ENCODE data around the gene IREB2. TPM values are rescaled to one million over a fixed set of nuclear protein-coding genes. Genes with fewer than 3 reads are reported as not detected.

The IREB2 gene
- total RNA-seq, 1 donor: 68.1 TPM

GRCh38 chr15:78440375-78441373 is 2.7 kb downstream of the IREB2 start:
- no peaks in the 10 kb centered on the region for H3K9me3 ChIP-seq (ENCODE audit: low read depth, low read length)
- peaks cover 52% of the 10 kb centered on the region for H3K4me1 ChIP-seq (ENCODE audit: insufficient read depth, low read length)
- no peaks in the 10 kb centered on the region for H3K27me3 ChIP-seq (ENCODE audit: insufficient read depth, low read length)
- no peak overlapping the region for H3K4me3 ChIP-seq (ENCODE audit: low read length)

GRCh38 chr15:78444255-78444654 is 6.2 kb downstream of the IREB2 start:
- Histone ChIP-seq H3K4me1 (ENCODE audit: insufficient read depth, low read length) (peaks cover 43% of the 10 kb centered on the region), H3K4me3 (ENCODE audit: low read length) (no peak overlapping the region), H3K9me3 (ENCODE audit: low read depth, low read length) (no peaks in the 10 kb centered on the region), H3K27me3 (ENCODE audit: insufficient read depth, low read length) (no peaks in the 10 kb centered on the region)

GRCh38 chr15:78445875-78446274 is 7.9 kb downstream of the IREB2 start:
- peaks cover 28% of the 10 kb centered on the region for H3K4me1 ChIP-seq (ENCODE audit: insufficient read depth, low read length)
- no peaks in the 10 kb centered on the region for H3K9me3 ChIP-seq (ENCODE audit: low read depth, low read length)
- H3K4me3 ChIP-seq (ENCODE audit: low read length): no peak overlapping the region
- H3K27me3 ChIP-seq (ENCODE audit: insufficient read depth, low read length): no peaks in the 10 kb centered on the region

GRCh38 chr15:78446551-78446950 is 8.5 kb downstream of the IREB2 start:
- H3K27me3 ChIP-seq (ENCODE audit: insufficient read depth, low read length): no peaks in the 10 kb centered on the region
- H3K9me3 ChIP-seq (ENCODE audit: low read depth, low read length): no peaks in the 10 kb centered on the region
- H3K4me3 ChIP-seq (ENCODE audit: low read length): no peak overlapping the region
- peaks cover 28% of the 10 kb centered on the region for H3K4me1 ChIP-seq (ENCODE audit: insufficient read depth, low read length)

DNA sequence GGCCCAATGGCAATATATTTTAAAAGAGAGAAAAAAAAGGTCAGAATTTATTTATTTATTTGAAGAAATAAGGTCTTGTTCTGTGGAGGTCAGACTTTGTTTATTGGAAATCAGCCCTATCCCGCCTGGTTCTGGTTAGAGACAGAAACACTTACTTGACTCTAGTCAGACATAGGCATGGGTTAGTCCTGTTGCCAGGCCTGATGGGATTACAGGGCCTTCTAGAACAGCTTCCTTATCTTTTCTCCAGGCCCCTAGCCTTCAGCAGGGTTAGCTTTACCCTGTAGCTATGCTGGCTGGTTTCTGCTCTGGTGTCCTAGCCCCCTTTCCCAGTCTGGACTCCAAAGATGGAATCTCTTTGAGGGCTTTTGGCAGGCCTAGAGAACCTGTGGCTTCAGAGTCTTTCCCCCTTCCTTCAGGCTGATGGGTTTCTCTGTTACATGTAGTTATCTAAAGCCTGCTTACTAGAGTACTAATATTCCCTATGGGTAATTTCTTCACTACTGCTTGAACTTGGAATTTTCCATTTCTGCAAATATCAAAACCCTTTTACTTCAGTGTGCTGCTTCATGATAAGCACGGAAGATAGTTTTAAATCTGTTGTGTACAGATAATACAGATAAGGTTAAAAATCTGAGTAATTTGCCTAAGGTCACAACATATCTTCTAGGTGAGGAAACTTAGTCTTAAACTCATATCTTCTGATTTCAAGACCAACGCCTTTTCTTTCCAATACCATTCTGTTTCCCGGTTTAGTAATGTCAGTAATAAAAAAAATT is 10.6 kb downstream of the IREB2 start:
- no peaks in the 10 kb centered on the region for H3K9me3 ChIP-seq (ENCODE audit: low read depth, low read length)
- no peaks in the 10 kb centered on the region for H3K27me3 ChIP-seq (ENCODE audit: insufficient read depth, low read length)
- H3K4me1 ChIP-seq (ENCODE audit: insufficient read depth, low read length): peaks cover 37% of the 10 kb centered on the region
- H3K4me3 ChIP-seq (ENCODE audit: low read length): no peak overlapping the region

DNA sequence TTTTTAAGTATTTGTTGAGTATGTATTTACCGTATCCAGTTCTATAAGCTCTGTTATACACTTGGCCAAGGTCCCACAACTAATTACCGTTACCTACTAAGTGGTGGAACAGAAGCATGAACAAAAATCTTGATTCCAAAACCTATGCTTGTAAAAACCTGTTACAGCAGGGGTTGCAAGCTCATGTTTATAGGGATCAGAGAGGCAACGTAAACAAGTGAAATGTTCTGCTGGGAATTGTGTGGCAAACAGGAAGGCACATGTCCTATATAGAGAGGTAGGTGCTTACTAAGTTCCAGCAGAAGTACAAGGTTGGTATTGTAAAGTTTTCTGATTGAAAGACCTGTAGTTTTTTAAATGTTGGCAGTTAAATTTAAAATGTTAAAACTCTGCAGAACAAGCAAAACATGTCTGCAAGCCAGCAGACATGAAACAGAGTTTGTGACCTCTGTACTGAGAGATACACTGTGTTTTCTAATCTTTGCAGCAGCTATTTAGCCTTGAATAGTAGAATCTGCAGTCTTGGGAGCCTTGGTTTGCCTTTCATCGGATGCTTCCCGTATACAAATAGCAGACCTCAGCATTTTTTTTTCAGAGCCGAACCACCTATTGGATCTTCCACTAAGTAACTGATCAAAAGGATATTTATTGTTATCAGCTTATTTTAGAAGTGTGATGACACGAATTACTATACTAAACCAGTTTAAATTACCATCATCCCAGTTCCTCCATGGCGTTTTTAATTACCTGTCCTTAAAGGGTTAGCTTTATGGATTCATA is 11.4 kb downstream of the IREB2 start:
- H3K4me3 ChIP-seq (ENCODE audit: low read length): no peak overlapping the region
- no peaks in the 10 kb centered on the region for H3K27me3 ChIP-seq (ENCODE audit: insufficient read depth, low read length)
- no peaks in the 10 kb centered on the region for H3K9me3 ChIP-seq (ENCODE audit: low read depth, low read length)
- H3K4me1 ChIP-seq (ENCODE audit: insufficient read depth, low read length): peaks cover 38% of the 10 kb centered on the region

DNA sequence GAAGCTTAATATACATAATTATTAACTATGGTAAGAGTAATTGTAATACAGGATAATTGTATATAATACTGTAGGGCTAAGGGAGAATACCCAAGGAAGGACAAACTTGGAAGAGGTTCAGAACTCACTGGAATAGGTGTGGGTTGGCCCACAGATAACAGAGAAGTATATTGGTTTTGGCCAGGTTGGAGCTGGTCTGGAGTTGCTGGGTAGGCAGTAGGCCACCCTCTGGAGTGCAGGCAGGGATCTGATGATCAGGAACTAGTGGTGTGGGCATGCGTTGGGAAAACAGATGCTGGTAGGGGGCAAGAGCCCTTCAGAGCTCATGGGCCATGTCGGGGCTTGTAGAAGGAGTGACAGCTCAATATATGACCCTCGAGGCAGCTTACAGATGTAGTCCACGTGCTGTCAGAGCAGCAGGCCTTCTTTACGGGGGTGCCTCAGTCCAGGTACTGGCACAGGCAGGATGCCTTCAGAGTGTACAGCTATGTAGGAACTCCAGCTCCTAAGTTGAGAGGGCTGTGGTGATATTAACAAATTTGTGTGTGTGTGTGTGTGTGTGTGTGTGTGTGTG is 12.4 kb downstream of the IREB2 start:
- H3K4me3 ChIP-seq (ENCODE audit: low read length): no peak overlapping the region
- peaks cover 47% of the 10 kb centered on the region for H3K4me1 ChIP-seq (ENCODE audit: insufficient read depth, low read length)
- no peaks in the 10 kb centered on the region for H3K27me3 ChIP-seq (ENCODE audit: insufficient read depth, low read length)
- no peaks in the 10 kb centered on the region for H3K9me3 ChIP-seq (ENCODE audit: low read depth, low read length)

- Histone ChIP-seq H3K4me1 (ENCODE audit: insufficient read depth, low read length) (peaks cover 53% of the 10 kb centered on the region), H3K4me3 (ENCODE audit: low read length) (no peak overlapping the region), H3K9me3 (ENCODE audit: low read depth, low read length) (no peaks in the 10 kb centered on the region), H3K27me3 (ENCODE audit: insufficient read depth, low read length) (no peaks in the 10 kb centered on the region)
These were observed 14.5 kb downstream of the IREB2 start for GRCh38 chr15:78452485-78452884.

DNA sequence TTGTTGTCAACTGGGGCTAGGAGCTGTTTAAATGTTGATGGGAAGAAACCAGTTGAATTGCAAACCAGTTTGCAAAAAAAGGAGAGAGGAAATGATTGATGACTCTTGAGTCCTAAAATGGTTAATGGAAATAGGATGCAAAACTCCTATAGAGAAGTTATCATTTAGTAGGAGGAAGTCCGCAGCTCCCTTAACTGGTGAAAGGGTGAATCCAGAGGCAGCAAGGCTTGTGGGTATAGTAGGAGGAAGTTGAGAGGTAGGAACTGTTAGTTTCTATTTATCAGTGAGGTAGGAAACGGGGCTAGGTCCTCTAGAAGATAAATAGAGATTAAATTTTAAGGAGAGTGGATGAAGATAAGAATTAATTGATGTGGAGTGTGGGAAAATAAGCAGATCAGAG is 15.4 kb downstream of the IREB2 start:
- Histone ChIP-seq H3K27me3 (ENCODE audit: insufficient read depth, low read length) (no peaks in the 10 kb centered on the region), H3K4me1 (ENCODE audit: insufficient read depth, low read length) (peaks cover 50% of the 10 kb centered on the region), H3K4me3 (ENCODE audit: low read length) (no peak overlapping the region), H3K9me3 (ENCODE audit: low read depth, low read length) (no peaks in the 10 kb centered on the region)

GRCh38 chr15:78454992-78455391 is 17.0 kb downstream of the IREB2 start:
- Histone ChIP-seq H3K4me1 (ENCODE audit: insufficient read depth, low read length) (peaks cover 50% of the 10 kb centered on the region), H3K27me3 (ENCODE audit: insufficient read depth, low read length) (no peaks in the 10 kb centered on the region), H3K4me3 (ENCODE audit: low read length) (no peak overlapping the region), H3K9me3 (ENCODE audit: low read depth, low read length) (no peaks in the 10 kb centered on the region)

- H3K9me3 ChIP-seq (ENCODE audit: low read depth, low read length): no peaks in the 10 kb centered on the region
- peaks cover 50% of the 10 kb centered on the region for H3K4me1 ChIP-seq (ENCODE audit: insufficient read depth, low read length)
- no peaks in the 10 kb centered on the region for H3K27me3 ChIP-seq (ENCODE audit: insufficient read depth, low read length)
- H3K4me3 ChIP-seq (ENCODE audit: low read length): no peak overlapping the region
These were observed 17.7 kb downstream of the IREB2 start for GRCh38 chr15:78455749-78456148.

- Histone ChIP-seq H3K27me3 (ENCODE audit: insufficient read depth, low read length) (no peaks in the 10 kb centered on the region), H3K9me3 (ENCODE audit: low read depth, low read length) (no peaks in the 10 kb centered on the region), H3K4me1 (ENCODE audit: insufficient read depth, low read length) (peaks cover 57% of the 10 kb centered on the region), H3K4me3 (ENCODE audit: low read length) (no peak overlapping the region)
These were observed 18.4 kb downstream of the IREB2 start for GRCh38 chr15:78456426-78456825.

DNA sequence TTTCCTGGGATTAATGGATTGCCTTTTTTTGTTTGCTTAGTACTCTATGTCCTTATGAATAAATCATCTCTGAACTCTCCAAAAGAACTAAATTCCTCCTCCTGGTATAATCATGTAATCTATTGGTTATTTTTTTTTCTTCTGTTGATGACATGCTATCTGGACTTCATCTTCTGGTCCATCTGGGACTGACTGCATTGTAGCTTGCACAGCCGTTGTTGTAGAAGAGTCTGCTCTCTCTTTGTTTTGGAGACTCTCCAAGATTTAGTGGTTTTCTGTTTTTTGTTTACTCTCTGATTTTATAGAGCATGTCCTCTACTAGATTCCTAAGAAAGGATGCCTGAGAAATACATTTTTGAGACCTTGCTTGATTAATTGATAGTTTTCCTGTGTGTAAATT is 19.1 kb downstream of the IREB2 start:
- Histone ChIP-seq H3K27me3 (ENCODE audit: insufficient read depth, low read length) (no peaks in the 10 kb centered on the region), H3K9me3 (ENCODE audit: low read depth, low read length) (no peaks in the 10 kb centered on the region), H3K4me3 (ENCODE audit: low read length) (no peak overlapping the region), H3K4me1 (ENCODE audit: insufficient read depth, low read length) (peaks cover 54% of the 10 kb centered on the region)

DNA sequence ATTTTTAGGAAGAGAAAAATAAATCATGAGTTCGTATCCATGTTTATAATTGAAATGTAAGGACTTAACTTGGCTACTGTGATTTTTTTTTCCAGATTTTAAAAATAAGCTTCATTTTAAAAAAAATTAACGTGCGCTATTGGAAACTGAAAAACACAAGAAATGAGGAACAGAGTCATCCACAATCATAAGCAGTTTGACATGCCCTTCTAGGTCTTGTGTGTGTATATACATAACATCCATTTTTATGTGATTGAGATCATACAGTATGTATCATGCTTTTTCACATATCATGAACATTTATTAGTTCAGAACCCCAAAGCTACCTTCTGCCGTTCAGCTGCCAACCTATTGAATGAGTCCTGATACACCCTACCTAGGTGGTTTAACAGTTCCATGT is 22.7 kb downstream of the IREB2 start:
- Histone ChIP-seq H3K27me3 (ENCODE audit: insufficient read depth, low read length) (no peaks in the 10 kb centered on the region), H3K9me3 (ENCODE audit: low read depth, low read length) (no peaks in the 10 kb centered on the region), H3K4me3 (ENCODE audit: low read length) (no peak overlapping the region), H3K4me1 (ENCODE audit: insufficient read depth, low read length) (peaks cover 17% of the 10 kb centered on the region)
